Type B pancreatic cell (in vitro differentiated cells): ENCODE results near the gene ADGRL2. TPM values are rescaled to one million over a fixed set of nuclear protein-coding genes. Genes with fewer than 3 reads are reported as not detected.
"Not testable (repeated sequence)": the region's sequence is repeated elsewhere in the genome, so short reads cannot be mapped to it uniquely, and the experiment has no call there.

ENCODE experiments used
- DNase-seq: peaks from one replicate; pipeline ENCODE4 v3.0.0; 2021; ENCODE audit warnings: mixed read lengths; ENCODE audit not compliant: unreplicated experiment; ENCODE audit errors: extremely low spot score
- H3K27ac Mint-ChIP-seq: 2 replicates; pipeline ENCODE4 v1.8.0; 2021; ENCODE audit warnings: mild to moderate bottlenecking, mixed read lengths
- H3K27me3 Mint-ChIP-seq: 2 replicates; pipeline ENCODE4 v1.8.0; 2021; ENCODE audit warnings: mixed read lengths
- H3K36me3 Mint-ChIP-seq: 2 replicates; pipeline ENCODE4 v1.8.0; 2021; ENCODE audit warnings: mixed read lengths
- H3K4me1 Mint-ChIP-seq: one replicate; pipeline ENCODE4 v1.8.0; 2021; ENCODE audit warnings: mixed read lengths; ENCODE audit not compliant: unreplicated experiment
- H3K4me3 Mint-ChIP-seq: 2 replicates; pipeline ENCODE4 v1.8.0; 2021; ENCODE audit warnings: mild to moderate bottlenecking, mixed read lengths
- H3K9me3 Mint-ChIP-seq: 2 replicates; pipeline ENCODE4 v1.8.0; 2021; ENCODE audit warnings: mixed read lengths
- total RNA-seq: library from RNA; stranded (reverse); gene quantifications from 2 replicates; pipeline ENCODE4 v1.2.1, GENCODE V29; 2021; ENCODE audit warnings: low replicate concordance
- TF ChIP-seq, protein P1 (sequence below): fragments of 200-600 bp; sonication (generic); conservative IDR thresholded peaks from 2 replicates; pipeline ENCODE4 v1.5.0; 2021; ENCODE audit warnings: antibody characterized with exemption, mild to moderate bottlenecking

ADGRL2 gene
- total RNA-seq, 1 donor from 2014 or later, result 103 TPM

DNA sequence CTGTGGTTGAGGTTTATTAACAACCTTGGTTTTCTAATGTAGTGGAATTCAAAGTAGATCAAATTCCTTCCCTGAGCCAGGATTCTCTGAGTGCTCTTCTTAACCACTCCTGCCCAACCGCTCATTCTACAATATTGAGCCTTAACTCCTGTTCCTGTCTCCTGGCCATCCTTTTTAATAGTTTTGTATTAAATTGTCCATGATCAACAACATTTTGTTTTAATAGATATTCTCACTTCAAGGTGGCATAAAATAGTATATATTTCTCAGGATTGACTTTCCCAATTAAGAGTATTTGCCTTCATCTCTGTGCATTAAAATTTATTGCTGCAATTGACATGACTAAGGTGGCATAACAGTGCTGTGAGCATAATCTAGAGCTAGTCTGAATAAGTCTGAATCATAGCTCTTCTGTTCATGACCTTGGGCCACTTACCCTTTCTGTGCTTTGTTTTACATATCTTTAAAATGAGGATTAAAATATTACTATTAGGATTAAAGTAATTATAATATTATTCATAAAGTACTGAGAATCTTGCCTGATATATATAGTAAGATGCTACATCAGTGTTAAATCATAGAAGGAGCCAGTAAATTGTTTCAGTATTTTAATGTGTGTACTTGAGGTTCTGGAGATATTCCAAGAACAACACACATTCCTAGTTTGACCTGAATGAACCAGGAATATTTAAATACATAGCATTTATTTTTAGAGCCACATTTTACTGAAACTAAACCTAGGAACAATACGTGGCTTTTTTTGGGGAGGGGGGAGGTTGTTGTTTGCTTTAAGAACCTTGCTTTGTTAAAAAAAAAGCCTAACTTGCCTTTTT lies 76.4 kb downstream of the ADGRL2 start:
- Mint-ChIP-seq H3K4me1 (peaks cover 71% of the 10 kb centered on the region), H3K27ac (no peak overlapping the region), H3K36me3 (peaks cover 13% of the 10 kb centered on the region), H3K27me3 (no peaks in the 10 kb centered on the region), H3K9me3 (peaks cover 4% of the 10 kb centered on the region), H3K4me3 (peak overlapping the region; percentile 39)
- DNase-seq, result no peak
- TF ChIP-seq, protein P1, sequence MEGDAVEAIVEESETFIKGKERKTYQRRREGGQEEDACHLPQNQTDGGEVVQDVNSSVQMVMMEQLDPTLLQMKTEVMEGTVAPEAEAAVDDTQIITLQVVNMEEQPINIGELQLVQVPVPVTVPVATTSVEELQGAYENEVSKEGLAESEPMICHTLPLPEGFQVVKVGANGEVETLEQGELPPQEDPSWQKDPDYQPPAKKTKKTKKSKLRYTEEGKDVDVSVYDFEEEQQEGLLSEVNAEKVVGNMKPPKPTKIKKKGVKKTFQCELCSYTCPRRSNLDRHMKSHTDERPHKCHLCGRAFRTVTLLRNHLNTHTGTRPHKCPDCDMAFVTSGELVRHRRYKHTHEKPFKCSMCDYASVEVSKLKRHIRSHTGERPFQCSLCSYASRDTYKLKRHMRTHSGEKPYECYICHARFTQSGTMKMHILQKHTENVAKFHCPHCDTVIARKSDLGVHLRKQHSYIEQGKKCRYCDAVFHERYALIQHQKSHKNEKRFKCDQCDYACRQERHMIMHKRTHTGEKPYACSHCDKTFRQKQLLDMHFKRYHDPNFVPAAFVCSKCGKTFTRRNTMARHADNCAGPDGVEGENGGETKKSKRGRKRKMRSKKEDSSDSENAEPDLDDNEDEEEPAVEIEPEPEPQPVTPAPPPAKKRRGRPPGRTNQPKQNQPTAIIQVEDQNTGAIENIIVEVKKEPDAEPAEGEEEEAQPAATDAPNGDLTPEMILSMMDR, result no peak

DNA sequence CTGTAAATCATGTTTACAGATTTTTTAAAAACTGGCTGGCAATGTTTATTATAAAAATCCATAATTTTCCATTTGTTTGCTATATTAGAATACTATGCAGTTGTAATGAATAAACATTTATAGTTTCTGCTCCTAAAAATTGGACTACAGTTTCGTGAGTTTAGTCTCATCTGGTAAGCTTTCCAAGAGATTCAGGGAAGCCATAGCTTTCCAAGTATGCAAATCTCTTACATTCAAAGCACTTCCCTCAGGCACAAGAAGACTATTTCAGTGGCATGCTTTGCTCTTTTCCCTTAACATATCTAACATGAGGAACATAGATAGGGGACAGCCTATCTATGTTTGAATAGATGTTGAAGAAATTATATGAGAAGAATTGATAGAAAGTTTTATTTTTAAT lies 77.2 kb downstream of the ADGRL2 start:
- H3K27me3 Mint-ChIP-seq, result no peaks in the 10 kb centered on the region
- TF ChIP-seq, protein P1, result no peak
- no peak overlapping the region for H3K4me3 Mint-ChIP-seq
- H3K36me3 Mint-ChIP-seq, result peaks cover 14% of the 10 kb centered on the region
- peaks cover 4% of the 10 kb centered on the region for H3K9me3 Mint-ChIP-seq
- no peak overlapping the region for H3K27ac Mint-ChIP-seq
- DNase-seq, result no peak
- H3K4me1 Mint-ChIP-seq, result peaks cover 71% of the 10 kb centered on the region

DNA sequence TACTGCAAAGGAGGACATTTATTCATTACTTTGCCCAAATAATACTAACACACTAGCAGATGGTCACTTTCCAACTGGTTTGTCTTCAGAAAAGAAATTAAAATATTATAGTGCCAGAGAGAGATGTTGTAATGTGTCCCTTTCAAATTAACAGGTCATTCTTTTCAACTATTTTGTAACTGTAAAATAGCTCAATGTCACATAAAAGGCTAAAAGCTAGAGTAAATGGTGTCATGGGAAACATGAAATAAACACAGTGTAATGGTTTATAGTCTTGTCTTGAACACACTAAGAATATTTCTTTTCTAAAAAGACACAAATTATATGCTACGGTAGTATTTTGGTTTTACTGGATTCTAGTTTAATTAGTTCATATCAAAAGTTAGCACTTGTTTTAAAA lies 77.8 kb downstream of the ADGRL2 start:
- Mint-ChIP-seq H3K4me1 (peaks cover 67% of the 10 kb centered on the region), H3K9me3 (peaks cover 4% of the 10 kb centered on the region), H3K36me3 (peaks cover 14% of the 10 kb centered on the region), H3K4me3 (no peak overlapping the region), H3K27ac (no peak overlapping the region), H3K27me3 (no peaks in the 10 kb centered on the region)
- TF ChIP-seq, protein P1, result no peak
- no peak for DNase-seq

DNA sequence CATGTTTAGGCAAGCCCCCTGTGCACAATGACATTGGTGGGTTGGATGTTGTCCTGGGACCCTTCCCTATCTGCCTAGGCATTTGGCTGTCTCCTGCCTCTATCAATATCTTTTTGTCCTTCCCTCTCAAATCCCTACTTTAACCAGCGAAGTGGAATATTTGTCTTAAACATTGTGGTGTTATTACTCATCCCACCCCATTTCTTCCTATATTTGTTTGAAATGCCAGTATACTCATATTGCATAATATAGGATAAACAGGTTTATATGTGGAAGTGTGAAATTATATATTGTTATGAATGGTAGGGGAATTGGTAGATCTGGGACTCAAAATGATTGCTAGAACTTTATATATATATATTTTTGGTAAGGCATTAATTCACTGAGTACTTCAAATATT lies 80.0 kb downstream of the ADGRL2 start:
- H3K4me1 Mint-ChIP-seq, result peaks cover 46% of the 10 kb centered on the region

DNA sequence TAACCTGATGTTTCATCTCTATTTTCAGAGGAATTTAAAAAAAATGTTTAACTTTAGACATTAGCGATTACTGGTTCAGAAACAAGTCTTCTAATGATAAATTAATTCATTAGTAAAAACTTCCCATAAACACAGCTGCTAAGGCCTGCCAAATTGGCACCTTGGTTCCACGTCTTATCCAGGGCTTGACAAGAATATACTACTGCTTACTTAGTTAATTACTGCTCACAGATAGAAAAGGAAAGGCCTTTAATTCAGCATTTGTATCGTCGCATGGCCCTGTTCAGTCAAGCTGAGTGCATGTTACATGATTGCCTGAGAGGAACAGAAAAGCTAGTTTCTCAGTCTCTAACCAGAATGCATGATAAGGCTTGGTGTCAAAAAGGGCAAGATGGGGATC lies 84.6 kb downstream of the ADGRL2 start:
- H3K27ac Mint-ChIP-seq, result no peak overlapping the region
- TF ChIP-seq, protein P1, result no peak
- peaks cover 21% of the 10 kb centered on the region for H3K4me1 Mint-ChIP-seq
- H3K9me3 Mint-ChIP-seq, result peaks cover 4% of the 10 kb centered on the region
- peaks cover 25% of the 10 kb centered on the region for H3K36me3 Mint-ChIP-seq
- DNase-seq, result no peak
- H3K27me3 Mint-ChIP-seq, result no peaks in the 10 kb centered on the region
- no peak overlapping the region for H3K4me3 Mint-ChIP-seq

More for the DNA sequence above, 80.0 kb downstream of the ADGRL2 start:
- Mint-ChIP-seq H3K9me3 (peaks cover 4% of the 10 kb centered on the region), H3K27ac (no peak overlapping the region), H3K27me3 (no peaks in the 10 kb centered on the region), H3K36me3 (peaks cover 19% of the 10 kb centered on the region), H3K4me3 (no peak overlapping the region)
- TF ChIP-seq, protein P1, result no peak
- no peak for DNase-seq

DNA sequence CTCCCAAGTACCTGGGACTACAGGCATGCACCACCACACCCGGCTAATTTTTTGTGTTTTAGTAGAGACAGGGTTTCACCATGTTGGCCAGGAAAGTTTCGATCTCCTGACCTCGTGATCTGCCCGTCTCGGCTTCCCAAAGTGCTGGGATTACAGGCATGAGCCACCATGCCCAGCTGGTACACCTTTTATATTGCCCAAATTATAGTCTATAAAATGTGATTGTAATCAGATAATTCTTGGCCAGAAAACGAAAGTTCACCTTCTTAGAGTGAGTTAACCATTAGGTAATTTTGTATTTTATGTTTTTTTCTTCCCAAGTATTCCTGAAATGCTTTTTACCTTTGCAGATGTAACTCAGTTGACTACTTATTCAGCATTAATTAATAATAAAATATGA lies 85.6 kb downstream of the ADGRL2 start:
- H3K4me3 Mint-ChIP-seq, DNase-seq, H3K9me3 Mint-ChIP-seq, H3K27ac Mint-ChIP-seq, H3K27me3 Mint-ChIP-seq: not testable (repeated sequence)
- Mint-ChIP-seq H3K36me3 (peaks cover 21% of the 10 kb centered on the region), H3K4me1 (peaks cover 16% of the 10 kb centered on the region)
